Left ventricle myocardium inferior (tissue), 1 donor: ENCODE data around the gene ATG4B. TPM values are rescaled to one million over a fixed set of nuclear protein-coding genes. Genes with fewer than 3 reads are reported as not detected.

Experiments used
- DNase-seq: peaks from one replicate; pipeline ENCODE4 v3.0.0-alpha.2; 2020
- H3K27ac ChIP-seq: fragments of 200-600 bp; replicated peaks from 2 replicates; pipeline ENCODE4 v1.8.0; 2021
- H3K27me3 ChIP-seq: fragments of 200-600 bp; 2 replicates; pipeline ENCODE4 v1.8.0; 2021; ENCODE audit warnings: low read depth
- H3K36me3 ChIP-seq: fragments of 200-600 bp; 2 replicates; pipeline ENCODE4 v1.8.0; 2021
- H3K4me1 ChIP-seq: fragments of 200-600 bp; 2 replicates; pipeline ENCODE4 v1.8.0; 2021
- H3K4me3 ChIP-seq: fragments of 200-600 bp; 2 replicates; pipeline ENCODE4 v1.8.0; 2021; ENCODE audit warnings: mild to moderate bottlenecking, moderate library complexity
- H3K9me3 ChIP-seq: fragments of 200-600 bp; replicated peaks from 2 replicates; pipeline ENCODE4 v1.8.0; 2021
- CTCF ChIP-seq: fragments of 200-600 bp; IDR thresholded peaks from 2 replicates; pipeline ENCODE4 v1.8.0; 2021; ENCODE audit warnings: antibody characterized with exemption, mild to moderate bottlenecking, borderline replicate concordance
- intact Hi-C: fragments of 100-400 bp; cut with micrococcal nuclease; formaldehyde crosslinking; loops from one replicate; pipeline ENCODE4 v1.11.0; 2022
- total RNA-seq: library from RNA; stranded (reverse); fragmentation: NEBNext Ultra II Directional; extraction: Animal tissue kit (Norgen Biotek cat#: 25700); gene quantifications from one replicate; pipeline ENCODE4 v1.2.1, GENCODE V29; 2021
- donor health status: DM: no; HTN: yes; CAD: no; lungs with severe emphysema.

The ATG4B gene
- total RNA-seq, 1 donor from 2014 or later, result 39.9 TPM

GRCh38 chr2:241611062-241611461 is 26.4 kb upstream of the ATG4B start:
- Histone ChIP-seq H3K9me3 (no peaks in the 10 kb centered on the region), H3K27me3 (no peaks in the 10 kb centered on the region), H3K27ac (peak overlapping the region; percentile 87), H3K4me3 (no peak overlapping the region), H3K36me3 (peaks cover 13% of the 10 kb centered on the region), H3K4me1 (peaks cover 54% of the 10 kb centered on the region)
- DNase-seq, result no peak
- no peak for TF ChIP-seq CTCF
- intact Hi-C loops, result no loop called here

- intact Hi-C loops, result no loop called here
Measured at GRCh38 chr2:241612156-241613016, 25.1 kb upstream of the ATG4B start.

GRCh38 chr2:241613017-241613780 is 24.3 kb upstream of the ATG4B start:
- Histone ChIP-seq H3K4me1 (peaks cover 76% of the 10 kb centered on the region), H3K27ac (peak overlapping the region; percentile 87), H3K9me3 (no peaks in the 10 kb centered on the region), H3K36me3 (peaks cover 5% of the 10 kb centered on the region), H3K4me3 (no peak overlapping the region), H3K27me3 (no peaks in the 10 kb centered on the region)
- TF ChIP-seq CTCF, result no peak
- no peak for DNase-seq
- intact Hi-C loops, result no loop called here

More at GRCh38 chr2:241612156-241613016, 25.1 kb upstream of the ATG4B start:
- H3K4me3 ChIP-seq, result no peak overlapping the region
- peaks cover 68% of the 10 kb centered on the region for H3K4me1 ChIP-seq
- TF ChIP-seq CTCF, result no peak
- no peaks in the 10 kb centered on the region for H3K9me3 ChIP-seq
- H3K27ac ChIP-seq, result peak overlapping the region; percentile 87
- no peaks in the 10 kb centered on the region for H3K27me3 ChIP-seq
- peaks cover 8% of the 10 kb centered on the region for H3K36me3 ChIP-seq
- DNase-seq, result no peak

- Histone ChIP-seq H3K27ac (no peak overlapping the region), H3K4me1 (peaks cover 72% of the 10 kb centered on the region), H3K4me3 (no peak overlapping the region), H3K9me3 (no peaks in the 10 kb centered on the region), H3K36me3 (no peaks in the 10 kb centered on the region), H3K27me3 (no peaks in the 10 kb centered on the region)
- intact Hi-C loops, result no loop called here
- DNase-seq, result no peak
- no peak for TF ChIP-seq CTCF
Measured at GRCh38 chr2:241615041-241615440, 22.5 kb upstream of the ATG4B start.

GRCh38 chr2:241615522-241616052 is 21.9 kb upstream of the ATG4B start:
- H3K36me3 ChIP-seq, result no peaks in the 10 kb centered on the region
- intact Hi-C loops, result no loop called here
- H3K4me1 ChIP-seq, result peaks cover 66% of the 10 kb centered on the region
- H3K27ac ChIP-seq, result peak overlapping the region; percentile 91
- H3K27me3 ChIP-seq, result no peaks in the 10 kb centered on the region
- H3K9me3 ChIP-seq, result no peaks in the 10 kb centered on the region
- DNase-seq, result no peak
- no peak overlapping the region for H3K4me3 ChIP-seq
- TF ChIP-seq CTCF, result no peak
